Activated CD8-positive, alpha-beta memory T cell treated with anti-CD3 and anti-CD28 coated beads for 1 hour (primary cell): Measurements from ENCODE around the gene LRIG1.

Experiments used
- DNase-seq, 2 donors: peaks; one replicate each; pipeline ENCODE4 v3.0.0-alpha.2; 2020; ENCODE audit warnings: low read depth in 1 of 2; ENCODE audit errors: extremely low read depth in 1 of 2

The LRIG1 gene

DNA sequence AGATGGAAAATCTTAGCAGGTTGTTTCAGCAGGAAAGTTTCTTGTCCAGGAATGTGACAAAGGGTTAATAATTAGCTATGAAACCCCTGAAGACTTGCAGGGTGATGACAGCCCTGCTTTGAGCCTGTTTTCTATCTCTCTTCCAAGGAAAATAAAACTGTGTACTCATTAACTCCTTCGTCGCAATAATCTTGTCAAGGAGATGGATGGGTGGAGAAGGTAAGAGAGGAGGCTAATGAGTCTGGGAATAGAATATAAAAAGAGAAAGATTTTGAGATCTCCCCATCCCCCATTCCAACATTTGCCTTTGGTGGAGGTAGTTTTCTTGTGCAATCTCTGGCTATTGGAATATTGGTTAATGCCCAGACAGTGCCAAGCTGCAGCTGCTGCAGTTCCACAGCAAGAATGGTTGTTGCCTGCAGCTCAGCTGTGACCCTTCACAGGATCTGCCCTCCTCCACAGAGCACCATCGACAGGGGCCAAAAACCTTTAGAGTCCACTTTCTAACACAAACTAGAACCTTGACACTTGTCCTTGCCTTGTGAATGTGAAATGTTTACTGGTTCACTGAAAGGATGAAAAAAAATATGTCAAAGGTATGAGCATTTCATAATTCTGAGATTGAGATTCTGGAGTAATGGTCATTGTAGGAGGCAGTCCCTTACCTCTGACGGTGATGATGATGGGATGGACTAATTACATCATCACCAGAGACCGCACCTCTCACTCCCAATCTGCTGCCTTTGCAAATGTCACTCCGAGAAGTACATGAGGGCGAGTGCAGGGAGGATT lies 4.2 kb upstream of the LRIG1 start:
- no peak for DNase-seq

DNA sequence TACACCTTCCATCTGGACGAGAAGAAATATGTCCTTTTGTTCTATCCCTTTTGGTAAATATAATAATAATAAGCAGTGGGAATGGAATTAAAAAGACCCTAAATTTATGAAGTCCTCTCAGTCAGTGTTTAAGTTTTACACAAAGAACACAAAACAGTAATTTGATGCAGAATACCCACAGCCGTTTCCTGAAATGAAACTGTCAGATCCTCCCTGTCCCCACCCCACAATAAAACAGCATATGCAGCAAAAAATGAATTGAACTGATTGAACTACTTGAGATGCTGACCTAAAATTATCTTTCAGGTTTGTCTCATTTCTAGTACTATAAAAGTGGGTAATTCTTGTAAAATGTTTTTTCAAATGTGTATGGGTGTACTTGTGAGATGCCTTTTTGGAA lies 2.2 kb upstream of the LRIG1 start:
- no peak for DNase-seq

DNA sequence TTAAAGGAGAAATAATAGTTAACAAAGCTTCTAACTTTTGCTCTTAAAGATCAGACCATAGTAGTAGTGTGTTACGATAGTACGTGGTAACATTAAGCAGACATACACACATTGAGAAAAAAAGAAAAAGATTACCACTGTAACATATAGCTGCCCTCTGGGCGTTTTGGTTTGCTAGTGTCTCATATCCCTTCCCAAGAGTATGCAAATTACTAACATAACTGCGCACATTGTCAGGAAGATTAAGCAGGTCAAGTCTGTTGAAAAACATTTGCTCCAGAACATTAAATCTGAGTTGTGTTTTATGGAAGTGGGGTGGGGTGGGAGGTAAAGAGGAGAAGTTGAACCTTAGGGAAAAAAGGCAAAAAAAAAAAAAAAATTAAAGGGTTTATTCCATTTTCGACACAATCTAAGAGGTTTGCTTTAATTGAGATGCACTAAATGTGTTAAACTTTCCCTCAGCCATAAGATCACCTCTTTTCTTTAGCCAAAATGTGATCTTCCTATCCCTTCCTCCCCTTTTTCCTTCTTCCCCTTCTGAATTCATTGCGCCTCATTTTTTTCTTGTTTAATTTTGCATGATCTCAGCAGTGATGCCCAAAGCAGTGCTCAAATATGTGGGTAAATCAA lies 1.5 kb upstream of the LRIG1 start:
- DNase-seq = no peak

DNA sequence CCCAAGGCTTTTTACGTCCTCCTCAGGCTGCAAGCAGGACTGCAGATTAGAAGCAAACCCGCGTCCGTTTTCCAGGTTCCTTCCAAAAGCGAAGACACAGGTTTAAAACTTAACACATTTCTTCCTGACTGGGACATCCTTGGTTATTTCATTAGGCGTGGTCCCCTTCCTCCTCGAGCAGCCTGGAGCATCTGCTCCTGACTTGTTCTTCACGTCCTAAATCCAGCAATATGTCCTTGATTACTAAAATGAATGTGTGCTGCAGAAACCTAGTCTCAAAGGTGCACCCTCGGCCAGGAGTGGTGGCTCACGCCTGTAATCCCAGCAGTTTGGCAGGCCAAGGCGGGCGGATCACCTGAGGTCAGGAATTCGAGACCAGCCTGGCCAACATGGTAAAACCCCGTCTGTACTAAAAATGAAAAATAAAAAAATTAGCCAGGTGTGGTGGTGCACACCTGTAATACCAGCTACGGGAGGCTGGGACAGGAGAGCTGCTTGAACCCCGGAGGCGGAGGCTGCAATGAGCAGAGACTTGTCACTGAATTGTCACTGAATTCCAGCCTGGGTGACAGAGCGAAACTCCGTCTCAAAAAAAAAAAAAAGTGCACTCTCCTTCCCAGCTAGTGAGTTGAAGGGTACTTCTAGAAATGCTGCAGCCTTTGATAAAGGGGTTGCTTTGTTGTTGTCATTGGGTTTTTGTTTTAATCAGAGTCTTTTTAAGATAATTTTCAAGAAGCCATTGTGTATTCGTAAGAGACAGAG lies 842 bp upstream of the LRIG1 start:
- no peak for DNase-seq

DNA sequence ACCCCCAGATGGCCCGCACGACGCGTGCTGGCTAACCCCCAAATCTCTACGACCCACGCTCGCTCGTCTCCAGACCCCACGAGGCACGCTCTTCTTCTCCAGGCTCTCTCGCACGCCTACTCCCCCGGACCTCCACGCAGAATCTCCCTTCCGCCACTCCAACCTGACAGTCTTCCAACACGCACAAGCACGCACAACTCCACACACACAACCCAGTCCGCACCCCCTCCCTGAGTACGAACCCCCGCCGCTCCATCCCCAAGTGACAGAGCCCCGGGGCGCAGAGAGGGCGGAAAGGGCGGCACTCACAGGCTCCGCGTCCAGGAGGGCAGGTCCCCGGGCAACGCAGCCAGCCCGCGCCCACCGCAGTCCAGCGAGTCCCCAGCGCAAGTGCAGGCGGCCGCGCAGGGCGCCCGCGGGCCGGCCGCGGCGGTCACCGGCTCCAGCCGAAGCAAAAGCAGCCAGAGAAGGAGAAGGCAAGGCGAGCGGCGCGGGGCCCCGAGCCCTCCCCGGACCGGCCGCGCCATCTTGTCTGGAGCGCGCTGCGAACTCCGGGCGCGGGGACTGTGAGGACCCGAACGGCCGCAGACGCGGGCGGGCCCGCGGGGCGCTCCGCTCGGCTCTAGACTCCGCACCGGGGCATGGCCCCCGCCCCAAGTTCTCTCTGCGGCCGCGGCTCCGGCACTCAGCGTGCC lies 794 bp downstream of the LRIG1 start:
- no peak for DNase-seq

DNA sequence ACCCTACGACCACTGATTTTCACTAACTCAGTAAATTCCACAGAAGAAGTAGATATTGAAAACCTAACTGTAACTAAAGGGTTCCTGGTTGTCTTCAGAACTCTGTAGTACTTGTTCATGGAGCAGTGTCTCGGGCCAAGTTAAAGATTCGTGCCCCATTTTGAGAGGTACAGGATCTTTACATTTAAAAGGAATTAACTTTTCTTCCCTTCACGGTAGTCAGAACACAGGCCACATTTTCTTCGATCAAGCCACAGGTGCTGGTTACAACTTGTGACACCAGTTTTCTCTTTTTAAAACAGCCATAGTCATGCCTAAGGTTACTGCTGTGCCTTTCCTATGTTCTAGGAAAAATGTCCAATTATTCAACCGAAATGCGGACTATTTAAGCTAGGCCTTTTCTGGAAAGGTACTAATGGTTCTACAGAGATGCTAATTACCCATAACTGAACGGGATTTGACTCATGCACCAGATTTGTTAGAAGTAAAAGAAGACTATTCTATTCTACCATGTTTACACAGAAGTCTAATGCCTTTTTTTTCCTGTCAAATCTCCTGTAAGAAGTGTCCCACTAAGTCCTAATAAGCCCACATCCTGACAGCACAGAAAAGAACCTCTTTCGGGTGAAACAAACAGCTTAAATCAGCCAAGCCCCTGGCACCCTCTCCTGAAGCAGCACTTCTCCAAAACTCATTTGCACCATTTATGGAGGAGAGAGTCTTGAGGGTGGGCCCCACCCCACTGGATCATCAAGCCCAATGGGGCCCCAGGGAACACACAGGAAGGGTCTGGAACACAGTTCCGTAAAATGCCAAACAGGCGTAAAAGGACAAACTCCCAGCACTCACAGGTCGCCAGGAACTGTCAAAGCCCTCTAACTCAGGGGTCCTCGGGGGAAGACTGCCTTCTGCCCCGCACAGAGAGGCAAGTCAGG lies 1.9 kb downstream of the LRIG1 start:
- no peak for DNase-seq

DNA sequence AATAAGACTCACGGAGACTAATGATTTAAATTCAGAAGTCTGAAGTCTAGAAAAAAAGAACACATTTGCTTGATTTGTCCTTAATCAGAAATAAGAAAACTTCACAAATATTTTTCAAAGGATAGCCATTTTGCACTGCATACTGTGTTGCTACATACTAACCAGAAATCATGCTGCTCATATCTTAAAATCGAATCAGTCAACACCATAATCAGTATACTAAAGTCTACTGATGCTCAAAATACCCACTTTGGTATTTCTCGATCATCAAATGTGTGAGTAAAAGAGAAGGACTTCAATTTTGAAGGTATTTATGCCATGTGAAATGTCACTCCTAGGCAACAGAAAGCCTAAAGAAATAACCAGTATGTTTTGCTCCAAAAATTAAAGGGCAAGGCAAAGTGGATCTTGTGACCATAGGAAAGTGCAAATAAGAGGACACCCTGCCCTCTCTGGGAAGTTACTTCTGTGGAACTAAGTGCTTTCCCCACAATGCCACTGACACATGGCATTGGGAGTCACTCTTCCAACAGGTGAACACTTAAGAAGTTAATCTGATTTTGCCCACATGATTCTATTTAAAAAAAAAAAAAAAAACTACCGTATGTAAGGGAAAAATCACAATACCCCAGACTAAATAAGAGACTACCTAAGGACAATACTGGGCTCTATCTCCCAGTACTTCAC lies 2.7 kb downstream of the LRIG1 start:
- DNase-seq = no peak

DNA sequence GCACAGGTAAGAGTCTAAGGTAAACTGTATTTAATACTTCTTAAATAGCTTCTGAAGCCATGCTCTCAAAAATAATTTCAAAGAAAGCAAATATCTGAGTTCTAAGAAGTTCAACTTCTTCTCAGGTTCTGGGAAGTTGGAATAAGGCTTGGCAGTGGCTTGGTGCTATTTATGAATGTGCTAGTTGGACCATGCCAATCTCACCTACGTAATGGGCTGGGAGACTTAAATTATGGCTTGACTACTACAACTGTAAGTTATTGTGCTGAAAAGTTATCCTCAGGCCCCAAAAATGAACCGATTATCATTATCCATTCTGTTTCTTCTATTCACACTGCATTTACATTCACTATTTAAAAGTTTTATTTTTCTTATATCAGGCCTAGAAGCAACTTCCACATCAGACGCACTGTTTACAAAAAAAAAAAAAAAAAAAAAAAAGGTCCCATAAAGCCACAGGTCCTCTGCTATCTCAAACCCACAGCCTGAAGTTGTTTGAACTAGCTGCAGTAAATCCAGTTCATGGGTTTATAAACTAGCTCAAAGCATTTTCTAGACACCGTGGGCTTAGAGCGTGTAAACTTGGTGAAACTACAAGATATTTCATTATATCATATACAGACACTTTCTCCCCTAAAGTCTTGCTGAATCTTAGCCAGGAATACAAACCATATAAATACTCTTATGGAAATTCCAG lies 3.4 kb downstream of the LRIG1 start:
- DNase-seq = no peak

DNA sequence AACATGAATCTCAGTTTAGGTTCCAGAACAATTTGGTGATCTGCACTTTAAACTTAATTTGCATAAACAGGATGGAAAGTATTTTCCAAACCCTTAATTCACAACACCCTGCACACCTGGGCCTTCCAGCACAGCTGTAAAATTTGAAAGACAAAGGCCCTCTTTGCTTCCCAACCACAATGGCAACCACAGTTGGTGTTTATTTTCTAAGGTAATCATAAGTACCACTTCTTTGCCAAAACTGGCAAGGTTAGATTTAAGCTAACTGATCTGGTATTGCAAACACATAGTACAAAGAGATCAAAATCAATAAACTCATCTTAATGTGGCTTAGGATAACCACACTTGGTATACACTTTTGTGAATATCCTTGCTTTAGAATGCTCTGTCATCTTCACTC lies 4.1 kb downstream of the LRIG1 start:
- DNase-seq = no peak

DNA sequence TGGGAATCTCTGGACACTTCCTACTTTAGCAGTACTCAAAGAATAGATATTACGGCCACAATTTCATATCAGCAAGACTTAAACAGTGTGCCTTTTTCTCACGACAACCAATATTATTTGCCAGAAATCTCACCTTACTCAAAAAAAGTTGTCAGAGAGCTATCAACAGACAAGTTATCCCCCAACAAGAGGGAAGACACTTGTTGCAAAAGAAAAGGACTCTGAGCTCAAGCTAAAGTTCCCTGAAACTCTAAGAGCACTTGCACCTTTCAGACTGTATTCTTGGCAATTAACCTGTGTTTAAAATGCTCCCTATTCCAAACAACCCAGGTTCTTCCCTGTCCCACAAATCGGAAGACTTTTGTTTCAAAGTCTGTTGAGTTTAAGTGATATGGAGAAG lies 4.5 kb downstream of the LRIG1 start:
- no peak for DNase-seq

DNA sequence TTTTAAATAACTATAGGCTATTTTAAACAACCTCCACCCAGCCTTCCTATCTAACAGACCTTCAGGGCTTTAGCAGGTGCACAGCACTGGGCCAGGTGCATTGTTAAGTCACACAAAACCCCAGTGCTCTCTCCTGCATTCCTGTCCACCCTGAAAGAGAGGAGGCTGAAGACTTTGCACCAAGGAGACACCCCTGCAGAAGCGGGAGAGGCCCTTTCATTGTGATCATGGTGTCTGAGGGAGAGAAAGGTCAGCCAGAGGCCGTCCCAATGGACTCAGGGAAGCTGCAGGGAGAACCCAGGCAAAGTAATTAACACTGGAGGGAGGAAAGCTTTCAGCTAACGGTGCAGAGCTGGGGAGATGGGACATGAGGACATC lies 5.2 kb downstream of the LRIG1 start:
- DNase-seq = no peak

DNA sequence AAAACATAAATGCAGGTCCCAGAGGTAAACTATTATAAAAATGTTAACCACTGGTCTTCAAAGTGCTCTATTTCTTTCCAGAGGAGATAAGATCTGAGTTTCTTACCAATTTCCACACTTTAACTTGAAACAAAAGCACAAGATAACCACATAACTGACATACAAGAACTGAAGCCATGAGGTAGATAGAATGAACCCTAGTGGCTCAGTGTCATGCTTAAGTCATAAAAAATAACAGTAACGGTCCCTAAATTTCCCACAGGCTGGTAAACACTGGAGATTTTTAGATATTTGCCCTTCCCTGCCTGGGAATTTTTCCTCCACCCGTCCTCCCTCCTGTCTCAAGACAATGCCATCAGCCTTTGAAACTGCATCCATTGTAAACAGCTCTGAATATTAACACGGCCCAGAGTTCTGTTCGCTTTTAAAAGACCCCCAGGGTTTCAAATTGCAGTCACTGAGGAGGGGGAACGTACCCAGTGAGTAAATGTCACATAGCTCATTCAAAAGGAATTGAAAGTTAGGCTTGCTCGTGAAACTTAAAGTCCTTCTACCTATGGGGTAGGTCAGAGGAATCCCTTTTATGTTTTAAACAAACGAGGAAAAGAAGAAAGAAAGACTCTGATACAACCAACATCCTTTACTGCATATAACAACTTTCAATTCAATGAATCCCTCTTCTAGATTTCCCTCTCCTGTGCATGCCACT lies 5.7 kb downstream of the LRIG1 start:
- DNase-seq = no peak

DNA sequence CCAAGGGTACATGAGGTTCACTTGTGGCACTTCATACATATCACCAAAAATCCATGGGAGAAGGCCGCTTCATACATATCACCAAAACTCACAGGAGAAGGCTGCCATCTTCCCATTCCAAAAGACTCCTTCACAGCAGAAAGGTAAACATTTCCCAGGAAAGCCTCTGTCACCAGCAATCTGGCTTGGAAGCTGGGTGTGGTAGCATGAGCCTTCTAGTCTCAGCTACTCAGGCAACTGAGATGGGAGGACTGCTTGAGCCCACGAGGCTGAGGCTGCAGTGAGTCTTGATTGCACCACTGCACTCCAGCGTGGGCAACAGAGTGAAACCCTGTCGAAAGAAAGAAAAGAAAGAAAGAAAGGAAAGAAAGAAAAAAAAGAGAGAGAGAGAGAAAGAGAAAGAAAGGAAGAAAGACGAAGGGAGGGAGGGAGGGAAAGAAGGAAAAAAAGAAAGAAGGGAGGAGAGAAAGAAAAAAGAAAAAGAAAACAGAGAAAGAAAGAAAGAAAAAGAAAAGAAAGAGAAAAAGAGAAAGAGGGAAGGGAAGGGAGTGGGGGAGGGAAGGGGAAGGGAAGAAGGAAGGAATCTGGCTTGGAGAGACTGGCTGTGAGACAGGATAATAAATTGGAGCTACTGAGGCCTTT lies 7.2 kb downstream of the LRIG1 start:
- DNase-seq = no peak

DNA sequence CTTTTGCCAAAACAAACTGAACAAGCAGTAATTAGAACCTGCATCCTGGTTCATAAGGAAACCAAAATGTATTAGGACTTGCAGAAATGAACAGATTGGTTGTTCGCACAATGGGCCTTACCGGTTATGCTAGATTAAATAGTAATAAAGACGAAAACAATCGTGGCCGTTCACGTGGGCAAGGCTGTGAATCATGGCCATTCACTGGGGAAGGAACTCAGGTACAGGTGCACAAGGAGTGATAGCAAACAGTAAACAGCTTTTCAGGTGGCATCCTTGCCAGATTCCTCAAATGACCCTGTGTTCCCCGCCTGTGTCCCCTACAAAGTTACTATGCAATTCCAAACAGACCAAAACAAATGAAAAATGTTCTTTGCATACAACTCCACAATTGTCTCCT lies 8.2 kb downstream of the LRIG1 start:
- no peak for DNase-seq

DNA sequence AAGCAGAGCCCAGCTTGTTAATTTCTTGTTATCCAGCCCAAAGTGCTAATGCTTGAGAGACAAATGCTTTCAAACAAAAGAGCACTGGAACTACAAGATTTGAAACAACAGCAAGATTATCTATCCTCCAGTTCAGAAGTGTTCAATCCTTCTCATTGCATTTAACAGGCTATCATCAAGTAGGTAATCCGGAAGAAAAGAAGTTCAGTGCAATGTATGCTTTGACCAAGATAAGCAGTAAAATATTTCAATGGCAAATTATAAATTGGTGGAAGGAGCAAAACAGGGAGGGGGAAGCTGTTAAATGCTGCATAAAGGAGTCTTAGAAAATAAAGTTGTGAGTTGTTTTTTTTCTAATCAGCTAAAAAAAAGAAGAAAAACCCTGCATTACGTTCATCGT lies 8.8 kb downstream of the LRIG1 start:
- no peak for DNase-seq

DNA sequence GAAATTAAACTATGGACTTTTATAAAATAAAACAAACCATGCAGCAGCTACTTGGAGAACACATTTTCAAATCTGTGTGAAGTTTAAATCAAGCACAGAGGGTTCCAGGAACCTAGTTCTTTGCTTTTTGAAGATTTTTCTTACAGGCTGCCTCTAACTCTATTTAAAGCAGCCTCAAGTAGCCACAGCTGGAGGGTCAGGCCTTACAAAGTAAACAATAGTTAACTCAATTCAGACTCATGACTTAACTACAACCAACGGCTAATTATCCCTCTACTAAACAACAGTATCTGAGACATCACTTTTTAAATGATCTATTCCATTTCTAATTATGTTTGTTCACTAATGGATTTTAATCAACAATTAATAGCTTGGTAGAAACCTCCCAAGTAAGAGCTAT lies 9.8 kb downstream of the LRIG1 start:
- DNase-seq = no peak

DNA sequence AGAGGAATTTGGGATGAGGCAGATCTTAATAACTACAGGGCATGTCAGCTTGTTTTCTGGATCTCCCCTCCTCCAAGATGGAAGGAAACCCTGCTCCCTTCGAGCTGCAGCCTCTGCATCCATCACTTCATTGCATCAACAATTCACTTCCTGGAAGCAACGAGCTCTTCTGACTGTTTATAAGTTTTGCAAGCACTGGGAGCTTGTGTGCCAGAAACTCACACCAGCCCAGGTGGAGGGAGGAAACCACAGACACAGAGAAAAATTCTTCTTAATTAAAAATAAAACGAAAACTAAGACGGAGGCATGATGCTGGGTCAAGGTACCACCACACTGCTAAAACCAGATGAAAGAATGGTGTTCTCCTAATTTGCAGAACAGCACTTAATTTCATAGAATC lies 10.6 kb downstream of the LRIG1 start:
- DNase-seq = no peak

DNA sequence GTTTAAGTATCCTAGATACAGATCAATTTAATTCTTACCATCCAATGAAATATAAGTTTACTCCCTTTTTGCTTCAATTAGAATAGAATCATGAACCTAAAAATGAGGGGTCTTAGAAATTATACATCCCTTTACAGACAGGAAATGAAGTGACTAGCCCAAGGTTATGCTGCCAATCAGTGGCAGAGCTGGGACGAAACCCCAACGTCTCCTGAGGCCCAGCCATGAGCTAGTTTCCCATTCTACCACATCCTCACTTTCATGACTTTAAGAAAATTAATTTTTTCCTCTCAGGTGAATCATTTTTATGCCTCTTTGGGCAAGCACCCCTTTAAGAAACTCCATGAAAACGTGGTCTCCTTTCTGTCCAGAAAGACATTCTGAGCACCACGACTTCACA lies 11.2 kb downstream of the LRIG1 start:
- no peak for DNase-seq
